GM23338 (cell line): ENCODE measurements around the gene HEYL. TPM values are rescaled to one million over a fixed set of nuclear protein-coding genes. Genes with fewer than 3 reads are reported as not detected.

Experiments used
- ATAC-seq: fragments of 200-7000 bp; cut with Tn5 transposase; 3 replicates; pipeline ENCODE4 v1.9.1; 2020
- DNase-seq: peaks from one replicate; pipeline ENCODE4 v3.0.0-alpha.2; 2015; ENCODE audit warnings: low spot score
- H2AFZ ChIP-seq: fragments of 200-600 bp; sonication (generic); 2 replicates; pipeline ENCODE4 v1.8.0; 2016; ENCODE audit warnings: antibody characterized with exemption, mild to moderate bottlenecking, moderate library complexity
- H3F3A ChIP-seq: fragments of 200-600 bp; sonication (generic); replicated peaks from 2 replicates; pipeline ENCODE4 v1.8.0; 2017; ENCODE audit warnings: antibody characterized with exemption, mixed run types, low read depth
- H3K27ac ChIP-seq: fragments of 200-600 bp; sonication (generic); 2 replicates; pipeline ENCODE4 v1.6.1; 2016; ENCODE audit warnings: low read depth
- H3K27me3 ChIP-seq: fragments of 200-600 bp; sonication (generic); 2 replicates; pipeline ENCODE4 v1.8.0; 2016; ENCODE audit warnings: mild to moderate bottlenecking, mixed run types, moderate library complexity; ENCODE audit not compliant: insufficient read depth
- H3K36me3 ChIP-seq: fragments of 200-600 bp; sonication (generic); 2 replicates; pipeline ENCODE4 v1.8.0; 2016; ENCODE audit warnings: mild to moderate bottlenecking; ENCODE audit not compliant: insufficient read depth
- H3K4me1 ChIP-seq: fragments of 200-600 bp; sonication (generic); 2 replicates; pipeline ENCODE4 v1.8.0; 2016; ENCODE audit warnings: mild to moderate bottlenecking, moderate library complexity; ENCODE audit not compliant: insufficient read depth
- H3K4me2 ChIP-seq: fragments of 200-600 bp; sonication (generic); 2 replicates; pipeline ENCODE4 v1.7.1; 2017; ENCODE audit warnings: mixed run types
- H3K4me3 ChIP-seq: fragments of 200-600 bp; sonication (generic); 2 replicates; pipeline ENCODE4 v1.6.1; 2016; ENCODE audit warnings: mixed run types
- H3K79me2 ChIP-seq: fragments of 200-600 bp; sonication (generic); replicated peaks from 2 replicates; pipeline ENCODE4 v1.8.0; 2017; ENCODE audit warnings: mild to moderate bottlenecking; ENCODE audit not compliant: insufficient read depth
- H3K9me2 ChIP-seq: fragments of 200-600 bp; sonication (generic); 2 replicates; pipeline ENCODE4 v1.8.0; 2017; ENCODE audit not compliant: insufficient read depth
- H4K20me1 ChIP-seq: fragments of 200-600 bp; sonication (generic); replicated peaks from 2 replicates; pipeline ENCODE4 v1.8.0; 2017; ENCODE audit warnings: mild to moderate bottlenecking; ENCODE audit not compliant: insufficient read depth
- H3K27ac Mint-ChIP-seq: 2 replicates; pipeline ENCODE4 v1.8.0; 2020; ENCODE audit warnings: inconsistent platforms, mild to moderate bottlenecking, moderate library complexity, mixed read lengths
- H3K27me3 Mint-ChIP-seq: 3 replicates; pipeline ENCODE4 v1.8.0; 2022; ENCODE audit warnings: low read depth, mild to moderate bottlenecking, moderate library complexity, mixed read lengths, inconsistent platforms; ENCODE audit not compliant: insufficient read depth, poor library complexity
- H3K36me3 Mint-ChIP-seq: 3 replicates; pipeline ENCODE4 v1.8.0; 2021; ENCODE audit warnings: low read depth, mild to moderate bottlenecking, inconsistent platforms, moderate library complexity, mixed read lengths
- H3K4me1 Mint-ChIP-seq: 3 replicates; pipeline ENCODE4 v1.8.0; 2020; ENCODE audit warnings: mild to moderate bottlenecking, inconsistent platforms, mixed read lengths
- H3K4me3 Mint-ChIP-seq: 3 replicates; pipeline ENCODE4 v1.8.0; 2021; ENCODE audit warnings: moderate library complexity, mild to moderate bottlenecking, inconsistent platforms, mixed read lengths
- H3K9me3 Mint-ChIP-seq: 3 replicates; pipeline ENCODE4 v1.8.0; 2020; ENCODE audit warnings: moderate library complexity, mild to moderate bottlenecking, inconsistent platforms, mixed read lengths
- CTCF ChIP-seq, 2 experiments: fragments of 200-600 bp in 1 of 2; sonication (generic) in 1 of 2; conservative IDR thresholded peaks; 2 replicates each; pipeline versions ENCODE4 v1.5.1 to v1.6.1; 2016 to 2017; ENCODE audit warnings: antibody characterized with exemption in 2 of 2, low read depth in 2 of 2, mild to moderate bottlenecking in 2 of 2, moderate library complexity in 1 of 2
- EZH2phosphoT487 ChIP-seq: fragments of 200-600 bp; sonication (generic); IDR thresholded peaks from one replicate; pipeline ENCODE4 v1.8.1; 2018; ENCODE audit warnings: antibody characterized with exemption; ENCODE audit not compliant: unreplicated experiment
- NANOG ChIP-seq: IDR thresholded peaks from 2 replicates; pipeline ENCODE4 v1.6.1; 2016; ENCODE audit warnings: antibody characterized with exemption, borderline replicate concordance
- REST ChIP-seq: IDR thresholded peaks from one replicate; pipeline ENCODE4 v1.6.1; 2018; ENCODE audit warnings: antibody characterized with exemption; ENCODE audit not compliant: unreplicated experiment
- STAT1 ChIP-seq: IDR thresholded peaks from one replicate; pipeline ENCODE4 v1.6.1; 2016; ENCODE audit warnings: antibody characterized with exemption; ENCODE audit not compliant: unreplicated experiment
- ZNF114 ChIP-seq: fragments of 250-450 bp; sonication (Bioruptor Pico); IDR thresholded peaks from 2 replicates; pipeline ENCODE4 v1.5.0; 2020; ENCODE audit warnings: mild to moderate bottlenecking, moderate library complexity
- ZNF462 ChIP-seq: fragments of 250-450 bp; sonication (Bioruptor Pico); IDR thresholded peaks from 2 replicates; pipeline ENCODE4 v1.5.0; 2020; ENCODE audit warnings: mild to moderate bottlenecking, moderate library complexity
- polyA plus RNA-seq: library from polyadenylated mRNA; unstranded; fragments of >200 nt; fragmentation: Nextera tagmentation; extraction: Ambion mirVana; gene quantifications from 2 replicates; pipeline ENCODE4 v1.2.1, GENCODE V29; 2016
- total RNA-seq: library from RNA; depleted of rRNA; stranded (reverse); fragments of >200 nt; shearing (Covaris generic); gene quantifications from 2 replicates; pipeline ENCODE4 v1.2.3, GENCODE V29; 2014

The HEYL gene
- total and polyA plus RNA-seq, 2 experiments from 2014 or later = 1.6 to 4.5 TPM

GRCh38 chr1:39640861-39641260 is 1.4 kb upstream of the HEYL start:
- H2AFZ ChIP-seq = no peak overlapping the region
- Mint-ChIP-seq H3K4me1 (peaks cover 6% of the 10 kb centered on the region), H3K9me3 (no peaks in the 10 kb centered on the region), H3K4me3 (no peak overlapping the region), H3K27ac (no peak overlapping the region), H3K27me3 (peaks cover 42% of the 10 kb centered on the region), H3K36me3 (no peaks in the 10 kb centered on the region)
- DNase-seq = no peak
- H3K4me1 ChIP-seq = peaks cover 6% of the 10 kb centered on the region
- H3K27me3 ChIP-seq = peaks cover 64% of the 10 kb centered on the region
- no peaks in the 10 kb centered on the region for H3K36me3 ChIP-seq
- H3F3A ChIP-seq = 0 out of 2 replicates have a peak, but pooled peaks cover 4% of the 10 kb centered on the region
- no peaks in the 10 kb centered on the region; the same call in 1 of the 2 replicates for H4K20me1 ChIP-seq
- H3K79me2 ChIP-seq = no peaks in the 10 kb centered on the region
- H3K9me2 ChIP-seq = no peaks in the 10 kb centered on the region
- no peak overlapping the region for H3K27ac ChIP-seq
- no peak overlapping the region for H3K4me2 ChIP-seq
- ATAC-seq = no peak
- TF ChIP-seq CTCF (conservative IDR thresholded peaks at IDR 0.05; ENCODE audit: low read depth in 2 of 2) (no peak), EZH2phosphoT487 (no peak)
- no peak overlapping the region for H3K4me3 ChIP-seq

GRCh38 chr1:39638965-39639304 is 508 bp downstream of the HEYL start:
- H3K4me2 ChIP-seq = peak overlapping the region; percentile 77
- H3K79me2 ChIP-seq = no peaks in the 10 kb centered on the region
- no peak overlapping the region for H3K27ac ChIP-seq
- no peaks in the 10 kb centered on the region for H3K36me3 ChIP-seq
- peak overlapping the region; percentile 79 for H3K4me3 ChIP-seq
- peaks cover 66% of the 10 kb centered on the region for H3K27me3 ChIP-seq
- Mint-ChIP-seq H3K9me3 (no peaks in the 10 kb centered on the region), H3K27ac (no peak overlapping the region), H3K36me3 (no peaks in the 10 kb centered on the region; the same call in 2 of the 3 replicates), H3K4me3 (peak overlapping the region; percentile 79), H3K4me1 (peaks cover 18% of the 10 kb centered on the region), H3K27me3 (peaks cover 50% of the 10 kb centered on the region)
- no peaks in the 10 kb centered on the region for H3K9me2 ChIP-seq
- 0 out of 2 replicates have a peak, but pooled peaks cover 4% of the 10 kb centered on the region for H3F3A ChIP-seq
- DNase-seq (peak; percentile 28), ATAC-seq (peak; percentile 18; the same call in 2 of the 3 replicates)
- no peaks in the 10 kb centered on the region; the same call in 1 of the 2 replicates for H4K20me1 ChIP-seq
- peak overlapping the region; percentile 80; the same call in 1 of the 2 replicates for H2AFZ ChIP-seq
- peaks cover 14% of the 10 kb centered on the region for H3K4me1 ChIP-seq
- TF ChIP-seq ZNF462 (CRISPR knock-in tag) (no peak), NANOG (no peak), CTCF (conservative IDR thresholded peaks at IDR 0.05; ENCODE audit: low read depth in 2 of 2) (no peak), REST (no peak), ZNF114 (CRISPR knock-in tag) (no peak), EZH2phosphoT487 (no peak), STAT1 (no peak)
